Measurements from ENCODE around the gene AR. TPM values are rescaled to one million over a fixed set of nuclear protein-coding genes. Genes with fewer than 3 reads are reported as not detected.
A peak's percentile ranks its signal among the peaks of the same experiment; 100 is the strongest.

Gene AR
- total and polyA plus RNA-seq, 4 donors: 0.43 to 5.3 (median 2.8) TPM

GRCh38 chrX:67503453-67503852 lies 40.4 kb upstream of the AR start:
- H3K27me3 ChIP-seq (ENCODE audit: control insufficient read depth in 3 of 3, insufficient read depth in 3 of 3, low read length in 2 of 3): no peaks in the 10 kb centered on the region
- no peak overlapping the region for H3K9ac ChIP-seq (ENCODE audit: insufficient read depth in 1 of 2, low read length in 2 of 2)
- TF ChIP-seq CTCF (IDR thresholded peaks at IDR 0.05; ENCODE audit: control extremely low read depth, extremely low read depth): no peak
- H3K4me3 ChIP-seq: no peak overlapping the region
- H3K4me1 ChIP-seq (ENCODE audit: control insufficient read depth in 5 of 5, insufficient read depth in 5 of 5, low read length in 5 of 5): no peaks in the 10 kb centered on the region
- no peak for ATAC-seq (ENCODE audit: insufficient read depth, low FRiP score)
- H3K36me3 ChIP-seq (ENCODE audit: control insufficient read depth in 4 of 4, insufficient read depth in 4 of 4, low read length in 4 of 4): no peaks in the 10 kb centered on the region
- no peak for DNase-seq
- H3K9me3 ChIP-seq (ENCODE audit: control insufficient read depth in 4 of 4, insufficient read depth in 3 of 4, low read length in 3 of 4): peaks cover 0 to 4% (median 0%) of the 10 kb centered on the region in 4 donors
- no peak overlapping the region for H3K27ac ChIP-seq (ENCODE audit: low read depth in 1 of 2, low read length in 1 of 2)
- 59 to 84% methylated on average over 2 of the region's 2 CpGs for WGBS, 2 donors

- H3K36me3 ChIP-seq (ENCODE audit: control insufficient read depth in 4 of 4, insufficient read depth in 4 of 4, low read length in 4 of 4): no peaks in the 10 kb centered on the region
- no peak overlapping the region for H3K27ac ChIP-seq (ENCODE audit: low read depth in 1 of 2, low read length in 1 of 2)
- H3K4me3 ChIP-seq: no peak overlapping the region
- DNase-seq (no peak), ATAC-seq (ENCODE audit: insufficient read depth, low FRiP score) (no peak)
- no peak overlapping the region for H3K9ac ChIP-seq (ENCODE audit: insufficient read depth in 1 of 2, low read length in 2 of 2)
- peaks cover 0 to 4% (median 0%) of the 10 kb centered on the region in 3 donors for H3K27me3 ChIP-seq (ENCODE audit: control insufficient read depth in 3 of 3, insufficient read depth in 3 of 3, low read length in 2 of 3)
- TF ChIP-seq CTCF (IDR thresholded peaks at IDR 0.05; ENCODE audit: control extremely low read depth, extremely low read depth): no peak
- peaks cover 0 to 8% (median 0%) of the 10 kb centered on the region in 4 donors for H3K9me3 ChIP-seq (ENCODE audit: control insufficient read depth in 4 of 4, insufficient read depth in 3 of 4, low read length in 3 of 4)
- no peaks in the 10 kb centered on the region for H3K4me1 ChIP-seq (ENCODE audit: control insufficient read depth in 5 of 5, insufficient read depth in 5 of 5, low read length in 5 of 5)
These were observed 23.1 kb upstream of the AR start for GRCh38 chrX:67520671-67521070.

- Histone ChIP-seq H3K27me3 (ENCODE audit: control insufficient read depth in 3 of 3, insufficient read depth in 3 of 3, low read length in 2 of 3) (peaks cover 0 to 4% (median 0%) of the 10 kb centered on the region in 3 donors), H3K9me3 (ENCODE audit: control insufficient read depth in 4 of 4, insufficient read depth in 3 of 4, low read length in 3 of 4) (peaks cover 0 to 2% (median 0%) of the 10 kb centered on the region in 4 donors), H3K27ac (ENCODE audit: low read depth in 1 of 2, low read length in 1 of 2) (no peak overlapping the region), H3K9ac (ENCODE audit: insufficient read depth in 1 of 2, low read length in 2 of 2) (no peak overlapping the region), H3K4me3 (no peak overlapping the region), H3K4me1 (ENCODE audit: control insufficient read depth in 5 of 5, insufficient read depth in 5 of 5, low read length in 5 of 5) (no peaks in the 10 kb centered on the region), H3K36me3 (ENCODE audit: control insufficient read depth in 4 of 4, insufficient read depth in 4 of 4, low read length in 4 of 4) (no peaks in the 10 kb centered on the region)
- 21 to 26% methylated on average over 3 of the region's 3 CpGs for WGBS, 2 donors
- ATAC-seq (ENCODE audit: insufficient read depth, low FRiP score) (no peak), DNase-seq (peak in 1 of 3 donors; percentile 2)
- no peak for TF ChIP-seq CTCF (IDR thresholded peaks at IDR 0.05; ENCODE audit: control extremely low read depth, extremely low read depth)
These were observed 20.7 kb upstream of the AR start for GRCh38 chrX:67523002-67523681.

- DNase-seq (peak in 1 of 3 donors; percentile 4), ATAC-seq (ENCODE audit: insufficient read depth, low FRiP score) (no peak)
- Histone ChIP-seq H3K4me3 (no peak overlapping the region), H3K27ac (ENCODE audit: low read depth in 1 of 2, low read length in 1 of 2) (no peak overlapping the region), H3K36me3 (ENCODE audit: control insufficient read depth in 4 of 4, insufficient read depth in 4 of 4, low read length in 4 of 4) (no peaks in the 10 kb centered on the region), H3K27me3 (ENCODE audit: control insufficient read depth in 3 of 3, insufficient read depth in 3 of 3, low read length in 2 of 3) (peaks cover 0 to 4% (median 0%) of the 10 kb centered on the region in 3 donors), H3K9me3 (ENCODE audit: control insufficient read depth in 4 of 4, insufficient read depth in 3 of 4, low read length in 3 of 4) (no peaks in the 10 kb centered on the region), H3K9ac (ENCODE audit: insufficient read depth in 1 of 2, low read length in 2 of 2) (no peak overlapping the region), H3K4me1 (ENCODE audit: control insufficient read depth in 5 of 5, insufficient read depth in 5 of 5, low read length in 5 of 5) (no peaks in the 10 kb centered on the region)
- no peak for TF ChIP-seq CTCF (IDR thresholded peaks at IDR 0.05; ENCODE audit: control extremely low read depth, extremely low read depth)
- WGBS, 2 donors: 31 to 77% methylated on average over 1 of the region's 1 CpG
These were observed 19.9 kb upstream of the AR start for GRCh38 chrX:67523932-67524331.

Measured in lung (tissue), 12 donors.